ENCODE measurements around the gene RND3. TPM values are rescaled to one million over a fixed set of nuclear protein-coding genes. Genes with fewer than 3 reads are reported as not detected.

RND3 gene
- total RNA-seq, 4 donors from 2014 or later: 67.3 to 163 (median 97.1) TPM

GRCh38 chr2:150476286-150476685 lies 11.2 kb downstream of the RND3 start:
- Histone ChIP-seq H3K9me3 (no peaks in the 10 kb centered on the region), H3K4me1 (peaks cover 18 to 100% (median 62%) of the 10 kb centered on the region in 3 donors), H3K4me3 (peak overlapping the region in 2 of 4 donors; percentile 1 to 37), H3K27me3 (no peaks in the 10 kb centered on the region), H3K27ac (peak overlapping the region; percentile 77 to 99 (median 88)), H3K36me3 (peaks cover 0 to 45% (median 0%) of the 10 kb centered on the region in 3 donors)
- TF ChIP-seq POLR2A (IDR thresholded peaks at IDR 0.05): no peak
- no peak for TF ChIP-seq CTCF (IDR thresholded peaks at IDR 0.05)
- 28 to 42% methylated on average over 4 of the region's 4 CpGs for WGBS, 2 donors
- DNase-seq: no peak
- intact Hi-C loops (cut with DNase I): no loop called here

- peak overlapping the region in 1 of 4 donors; percentile 37 for H3K4me3 ChIP-seq
- H3K27me3 ChIP-seq: no peaks in the 10 kb centered on the region
- intact Hi-C loops (cut with DNase I): no loop called here
- 69 to 77% methylated on average over 6 of the region's 6 CpGs for WGBS, 2 donors
- H3K9me3 ChIP-seq: no peaks in the 10 kb centered on the region
- peaks cover 0 to 51% (median 0%) of the 10 kb centered on the region in 3 donors for H3K36me3 ChIP-seq
- TF ChIP-seq CTCF (IDR thresholded peaks at IDR 0.05) (no peak), POLR2A (IDR thresholded peaks at IDR 0.05) (no peak)
- peaks cover 14 to 100% (median 58%) of the 10 kb centered on the region in 3 donors for H3K4me1 ChIP-seq
- peak overlapping the region; percentile 77 to 99 (median 88) for H3K27ac ChIP-seq
- DNase-seq: no peak
These were observed 11.8 kb downstream of the RND3 start for GRCh38 chr2:150475479-150476250.

GRCh38 chr2:150474326-150475074 lies 13.0 kb downstream of the RND3 start:
- intact Hi-C loops (cut with DNase I): no loop called here
- no peak overlapping the region for H3K4me3 ChIP-seq
- peaks cover 12 to 100% (median 47%) of the 10 kb centered on the region in 3 donors for H3K4me1 ChIP-seq
- peaks cover 0 to 62% (median 4%) of the 10 kb centered on the region in 3 donors for H3K36me3 ChIP-seq
- H3K9me3 ChIP-seq: no peaks in the 10 kb centered on the region
- TF ChIP-seq POLR2A (IDR thresholded peaks at IDR 0.05) (no peak), CTCF (IDR thresholded peaks at IDR 0.05) (no peak)
- H3K27me3 ChIP-seq: no peaks in the 10 kb centered on the region
- H3K27ac ChIP-seq: peak overlapping the region; percentile 6 to 99 (median 88)
- WGBS, 2 donors: 72 to 80% methylated on average over 4 of the region's 4 CpGs
- DNase-seq: no peak

GRCh38 chr2:150473767-150474166 lies 13.7 kb downstream of the RND3 start:
- TF ChIP-seq CTCF (IDR thresholded peaks at IDR 0.05) (no peak), POLR2A (IDR thresholded peaks at IDR 0.05) (no peak)
- H3K4me1 ChIP-seq: peaks cover 12 to 95% (median 43%) of the 10 kb centered on the region in 3 donors
- WGBS, 2 donors: 72 to 76% methylated on average over 3 of the region's 3 CpGs
- H3K27me3 ChIP-seq: no peaks in the 10 kb centered on the region
- H3K4me3 ChIP-seq: no peak overlapping the region
- peaks cover 0 to 70% (median 4%) of the 10 kb centered on the region in 3 donors for H3K36me3 ChIP-seq
- DNase-seq: no peak
- intact Hi-C loops (cut with DNase I): no loop called here
- peak overlapping the region; percentile 6 to 99 (median 66) for H3K27ac ChIP-seq
- H3K9me3 ChIP-seq: no peaks in the 10 kb centered on the region

- Histone ChIP-seq H3K4me3 (no peak overlapping the region), H3K36me3 (peaks cover 0 to 76% (median 4%) of the 10 kb centered on the region in 3 donors), H3K4me1 (peaks cover 8 to 95% (median 44%) of the 10 kb centered on the region in 3 donors), H3K9me3 (no peaks in the 10 kb centered on the region), H3K27ac (peak overlapping the region; percentile 6 to 99 (median 70)), H3K27me3 (no peaks in the 10 kb centered on the region)
- TF ChIP-seq CTCF (IDR thresholded peaks at IDR 0.05) (no peak), POLR2A (IDR thresholded peaks at IDR 0.05) (no peak)
- no peak for DNase-seq
- intact Hi-C loops (cut with DNase I): no loop called here
- WGBS, 2 donors: 76 to 80% methylated on average over 2 of the region's 2 CpGs
These were observed 15.0 kb downstream of the RND3 start for GRCh38 chr2:150472511-150472899.

All from esophagus squamous epithelium (tissue), 5 donors.